Mesothelial cell of epicardium (in vitro differentiated cells): ENCODE measurements around the gene HEXIM2. TPM values are rescaled to one million over a fixed set of nuclear protein-coding genes. Genes with fewer than 3 reads are reported as not detected.

Experiments
- DNase-seq, 2 experiments: peaks; one replicate each; pipeline ENCODE4 v3.0.0; 2021; ENCODE audit warnings: low spot score in 2 of 2; ENCODE audit not compliant: unreplicated experiment in 2 of 2
- H3K27ac Mint-ChIP-seq: 2 replicates; pipeline ENCODE4 v1.8.0; 2021; ENCODE audit warnings: mixed read lengths
- H3K27me3 Mint-ChIP-seq: 2 replicates; pipeline ENCODE4 v1.8.0; 2021; ENCODE audit warnings: low read depth, mixed read lengths
- H3K36me3 Mint-ChIP-seq: 2 replicates; pipeline ENCODE4 v1.8.0; 2021; ENCODE audit warnings: mixed read lengths
- H3K4me1 Mint-ChIP-seq: 2 replicates; pipeline ENCODE4 v1.8.0; 2021; ENCODE audit warnings: mixed read lengths
- H3K4me3 Mint-ChIP-seq: 2 replicates; pipeline ENCODE4 v1.8.0; 2021; ENCODE audit warnings: mild to moderate bottlenecking, moderate library complexity, mixed read lengths
- H3K9me3 Mint-ChIP-seq: 2 replicates; pipeline ENCODE4 v1.8.0; 2021; ENCODE audit warnings: mixed read lengths
- total RNA-seq: library from RNA; stranded (reverse); gene quantifications from 3 replicates; pipeline ENCODE4 v1.2.1, GENCODE V29; 2021
- TF ChIP-seq, protein P1 (sequence below): fragments of 200-600 bp; sonication (generic); IDR thresholded peaks from one replicate; pipeline ENCODE4 v1.5.0; 2021; ENCODE audit warnings: antibody characterized with exemption; ENCODE audit not compliant: unreplicated experiment

The HEXIM2 gene
- total RNA-seq, 1 donor from 2014 or later: 6.5 TPM

DNA sequence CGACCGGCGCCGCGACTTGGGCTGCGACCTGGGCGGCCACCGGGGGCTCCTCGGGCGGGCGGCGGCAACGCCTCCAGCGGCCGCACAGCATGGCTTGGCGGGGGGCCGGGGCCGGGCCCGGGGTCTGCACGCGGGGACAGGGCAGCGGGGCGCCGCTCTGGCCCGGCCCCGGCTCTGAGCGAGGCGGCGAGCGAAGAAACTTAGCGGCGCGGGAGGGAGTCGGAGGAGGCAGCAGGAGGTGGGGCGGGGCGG is 29.4 kb upstream of the HEXIM2 start, which contains the start of gene PLCD3:
Gene PLCD3, minus strand, starts transcription at position 196 of the 252 bp plus-strand sequence. Its CDS starts 105 bp downstream, at position 91.
- peak within 1 kb of the TSS; percentile 92 for H3K27ac Mint-ChIP-seq
- no peaks in the 10 kb centered on the region for H3K36me3 Mint-ChIP-seq
- TF ChIP-seq, protein P1, sequence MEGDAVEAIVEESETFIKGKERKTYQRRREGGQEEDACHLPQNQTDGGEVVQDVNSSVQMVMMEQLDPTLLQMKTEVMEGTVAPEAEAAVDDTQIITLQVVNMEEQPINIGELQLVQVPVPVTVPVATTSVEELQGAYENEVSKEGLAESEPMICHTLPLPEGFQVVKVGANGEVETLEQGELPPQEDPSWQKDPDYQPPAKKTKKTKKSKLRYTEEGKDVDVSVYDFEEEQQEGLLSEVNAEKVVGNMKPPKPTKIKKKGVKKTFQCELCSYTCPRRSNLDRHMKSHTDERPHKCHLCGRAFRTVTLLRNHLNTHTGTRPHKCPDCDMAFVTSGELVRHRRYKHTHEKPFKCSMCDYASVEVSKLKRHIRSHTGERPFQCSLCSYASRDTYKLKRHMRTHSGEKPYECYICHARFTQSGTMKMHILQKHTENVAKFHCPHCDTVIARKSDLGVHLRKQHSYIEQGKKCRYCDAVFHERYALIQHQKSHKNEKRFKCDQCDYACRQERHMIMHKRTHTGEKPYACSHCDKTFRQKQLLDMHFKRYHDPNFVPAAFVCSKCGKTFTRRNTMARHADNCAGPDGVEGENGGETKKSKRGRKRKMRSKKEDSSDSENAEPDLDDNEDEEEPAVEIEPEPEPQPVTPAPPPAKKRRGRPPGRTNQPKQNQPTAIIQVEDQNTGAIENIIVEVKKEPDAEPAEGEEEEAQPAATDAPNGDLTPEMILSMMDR: no peak
- peak within 1 kb of the TSS; percentile 81 for H3K4me3 Mint-ChIP-seq
- H3K4me1 Mint-ChIP-seq: peaks cover 48% of the 10 kb centered on the region
- H3K9me3 Mint-ChIP-seq: no peaks in the 10 kb centered on the region
- peak in 1 of 2 experiments; percentile 79 for DNase-seq
- H3K27me3 Mint-ChIP-seq: no peaks in the 10 kb centered on the region

DNA sequence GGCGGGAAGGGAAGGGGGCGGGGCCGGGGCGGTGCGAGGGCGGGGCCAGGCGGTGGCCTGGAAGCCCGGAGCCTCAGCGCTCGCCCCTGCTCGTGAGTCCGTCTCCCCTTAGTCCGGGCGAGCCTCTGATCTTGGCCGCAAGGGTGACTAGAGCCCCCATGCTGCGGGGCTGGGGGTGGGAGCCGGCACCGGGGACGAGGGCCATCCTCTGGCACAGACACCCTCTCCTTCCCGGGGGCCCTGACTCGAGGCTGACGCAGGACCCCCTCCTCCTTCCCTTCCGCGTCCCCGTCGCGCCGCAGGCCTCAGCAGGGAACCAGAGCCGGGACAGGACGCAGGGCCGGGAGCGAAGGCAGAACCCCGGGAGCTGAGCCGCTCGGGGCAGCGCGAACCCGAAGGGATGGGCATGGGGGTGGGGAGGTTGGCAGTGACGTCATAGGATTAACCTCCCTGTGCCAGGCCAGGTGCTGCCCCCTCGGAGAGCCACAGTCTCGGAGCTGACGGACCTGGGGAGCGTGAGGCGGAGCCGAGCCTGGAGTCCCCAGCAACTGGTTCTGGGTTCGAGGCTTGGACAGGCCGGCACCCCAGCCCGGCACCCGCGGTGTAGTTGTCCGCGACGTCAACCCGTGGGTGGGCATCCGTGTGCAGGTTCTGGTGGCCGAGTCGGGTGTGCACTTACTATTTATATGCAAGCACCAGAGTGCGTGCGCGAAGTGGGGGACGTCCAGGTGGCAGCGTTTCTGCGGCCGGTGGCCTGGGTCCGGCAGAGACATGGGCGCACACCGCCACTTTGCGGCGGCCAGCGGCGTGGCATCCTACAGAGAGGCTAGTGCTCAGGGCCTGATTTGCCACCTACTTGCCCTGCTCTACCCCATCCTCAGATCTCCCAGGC is 28.9 kb upstream of the HEXIM2 start:
- H3K4me1 Mint-ChIP-seq: peaks cover 42% of the 10 kb centered on the region
- peak overlapping the region; percentile 92 for H3K27ac Mint-ChIP-seq
- TF ChIP-seq, protein P1: peak; percentile 57
- no peaks in the 10 kb centered on the region for H3K27me3 Mint-ChIP-seq
- no peaks in the 10 kb centered on the region for H3K36me3 Mint-ChIP-seq
- peak overlapping the region; percentile 81 for H3K4me3 Mint-ChIP-seq
- H3K9me3 Mint-ChIP-seq: no peaks in the 10 kb centered on the region
- DNase-seq: peak; percentile 53 to 77

DNA sequence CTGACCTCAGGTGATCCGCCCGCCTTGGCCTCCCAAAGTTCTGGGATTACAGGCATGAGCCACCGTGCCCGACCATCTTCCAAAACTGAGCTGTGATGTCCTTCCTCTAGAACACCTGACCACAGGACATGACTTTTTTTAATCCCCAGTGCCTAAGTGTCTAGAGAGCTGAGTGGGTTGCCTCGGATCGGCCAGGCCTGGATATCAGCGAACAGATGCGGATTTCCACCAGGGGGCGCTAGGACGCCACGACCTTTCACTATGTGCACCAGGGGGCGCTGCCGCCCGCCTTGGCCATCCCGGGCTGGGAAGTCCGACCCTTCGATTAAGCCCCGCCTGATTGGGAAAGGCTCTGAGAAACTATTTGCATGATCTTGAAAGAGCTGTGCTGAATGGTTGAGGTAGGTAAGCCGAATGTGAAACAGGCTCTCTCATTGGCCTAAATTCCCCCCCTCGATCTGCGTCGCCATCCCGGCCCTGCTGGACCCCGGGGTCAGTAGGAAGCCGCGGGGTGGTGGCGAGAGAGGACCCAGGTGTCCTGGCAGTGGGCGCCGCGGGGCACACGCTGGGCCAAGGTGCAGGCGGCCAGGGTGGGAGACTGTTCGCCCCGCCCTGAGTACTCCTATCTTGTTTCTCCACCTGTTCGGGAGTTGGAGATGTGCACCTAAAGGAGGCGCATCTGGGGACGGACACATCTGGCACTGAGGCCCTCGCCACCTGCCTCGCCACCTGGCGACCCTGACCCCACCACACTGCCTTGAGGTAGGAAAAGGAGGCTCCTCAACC is 26.3 kb upstream of the HEXIM2 start, which contains the start of gene ACBD4:
Gene ACBD4, plus strand, starts transcription at position 496 of the 786 bp plus-strand sequence. CDS start 458 bp downstream, outside the sequence.
- TF ChIP-seq, protein P1: peak; percentile 100
- Mint-ChIP-seq H3K36me3 (no peaks in the 10 kb centered on the region), H3K9me3 (no peaks in the 10 kb centered on the region), H3K27ac (peak within 1 kb of the TSS; percentile 34), H3K4me1 (peaks cover 24% of the 10 kb centered on the region), H3K4me3 (peak within 1 kb of the TSS; percentile 76), H3K27me3 (no peaks in the 10 kb centered on the region)
- peak; percentile 93 to 99 for DNase-seq

DNA sequence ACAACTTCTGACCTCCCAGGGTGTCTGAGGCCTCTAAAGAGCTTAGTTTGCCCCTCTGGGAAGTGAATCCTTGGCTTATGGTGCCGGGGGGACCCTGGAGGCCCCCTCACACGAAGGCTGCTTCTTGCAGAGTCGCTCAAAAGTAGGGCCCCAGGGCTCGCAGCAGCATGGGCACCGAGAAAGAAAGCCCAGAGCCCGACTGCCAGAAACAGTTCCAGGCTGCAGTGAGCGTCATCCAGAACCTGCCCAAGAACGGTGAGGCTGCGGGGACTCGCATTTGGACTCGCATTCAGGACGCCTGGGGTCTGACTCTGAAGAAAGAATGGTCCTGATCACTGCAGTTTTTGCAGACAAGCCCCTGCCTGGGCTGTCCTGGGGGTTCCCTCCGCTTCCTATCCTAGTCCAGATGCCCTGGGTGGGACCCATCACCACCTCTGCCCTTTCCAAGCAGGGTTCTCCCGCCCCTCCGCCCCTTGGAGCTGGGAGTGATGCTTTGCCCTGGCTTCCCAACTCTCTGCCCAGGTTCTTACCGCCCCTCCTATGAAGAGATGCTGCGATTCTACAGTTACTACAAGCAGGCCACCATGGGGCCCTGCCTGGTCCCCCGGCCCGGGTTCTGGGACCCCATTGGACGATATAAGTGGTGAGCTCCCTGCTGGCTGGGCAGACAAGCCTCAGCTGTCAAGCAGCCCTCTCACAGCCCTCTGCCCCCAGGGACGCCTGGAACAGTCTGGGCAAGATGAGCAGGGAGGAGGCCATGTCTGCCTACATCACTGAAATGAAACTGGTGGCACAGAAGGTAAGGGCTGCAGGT is 25.5 kb upstream of the HEXIM2 start:
- no peak overlapping the region for H3K27ac Mint-ChIP-seq
- peaks cover 3% of the 10 kb centered on the region for H3K36me3 Mint-ChIP-seq
- peaks cover 16% of the 10 kb centered on the region for H3K4me1 Mint-ChIP-seq
- peak overlapping the region; percentile 76 for H3K4me3 Mint-ChIP-seq
- H3K9me3 Mint-ChIP-seq: no peaks in the 10 kb centered on the region
- TF ChIP-seq, protein P1: no peak
- DNase-seq: no peak
- no peaks in the 10 kb centered on the region for H3K27me3 Mint-ChIP-seq

DNA sequence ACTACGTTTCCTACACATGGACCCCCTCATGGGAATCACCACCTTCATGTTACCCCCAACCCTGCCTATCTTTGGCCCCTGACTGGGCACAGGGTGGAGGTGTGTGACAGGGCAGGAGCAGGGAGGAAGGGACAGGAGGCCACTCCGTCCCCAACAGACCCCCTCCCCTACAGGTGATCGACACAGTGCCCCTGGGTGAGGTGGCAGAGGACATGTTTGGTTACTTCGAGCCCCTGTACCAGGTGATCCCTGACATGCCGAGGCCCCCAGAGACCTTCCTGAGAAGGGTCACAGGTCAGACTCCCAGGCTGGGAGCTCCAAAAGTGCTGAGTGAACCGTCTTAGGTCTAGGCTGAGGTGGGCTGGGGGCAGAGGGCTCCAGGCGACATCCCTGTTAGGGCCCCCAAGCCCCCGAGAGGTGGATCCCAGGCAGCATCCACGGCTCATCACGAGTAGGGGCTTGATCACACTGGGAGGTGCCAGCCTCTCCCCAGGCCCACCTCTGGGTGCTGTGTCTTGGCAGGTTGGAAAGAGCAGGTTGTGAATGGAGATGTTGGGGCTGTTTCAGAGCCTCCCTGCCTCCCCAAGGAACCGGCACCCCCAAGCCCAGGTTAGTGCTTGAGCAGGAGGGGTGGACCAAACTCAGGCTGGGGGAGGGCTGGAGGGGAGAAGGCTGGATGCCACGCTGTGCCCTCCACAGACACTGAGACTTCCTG is 24.7 kb upstream of the HEXIM2 start:
- peaks cover 3% of the 10 kb centered on the region for H3K36me3 Mint-ChIP-seq
- TF ChIP-seq, protein P1: no peak
- H3K27ac Mint-ChIP-seq: no peak overlapping the region
- no peaks in the 10 kb centered on the region for H3K27me3 Mint-ChIP-seq
- DNase-seq: no peak
- H3K9me3 Mint-ChIP-seq: no peaks in the 10 kb centered on the region
- H3K4me3 Mint-ChIP-seq: no peak overlapping the region
- H3K4me1 Mint-ChIP-seq: peaks cover 12% of the 10 kb centered on the region
